GM18873 (cell line): ENCODE data around the gene BNC2.
"Not testable (repeated sequence)": the region's sequence is repeated elsewhere in the genome, so short reads cannot be mapped to it uniquely, and the experiment has no call there.

Experiments
- ATAC-seq: cut with Tn5 transposase; IDR thresholded peaks from one replicate; pipeline ENCODE4 v1.9.1; 2021; ENCODE audit warnings: mild to moderate bottlenecking, moderate library complexity, moderate number of reproducible peaks; ENCODE audit not compliant: unreplicated experiment, low FRiP score

BNC2 gene

GRCh38 chr9:16521868-16522411, 348.5 kb downstream of the BNC2 start:
- ATAC-seq, result no peak

- no peak for ATAC-seq
Observed at GRCh38 chr9:16519001-16519400, 351.5 kb downstream of the BNC2 start.

- no peak for ATAC-seq
Observed at GRCh38 chr9:16516891-16517290, 353.6 kb downstream of the BNC2 start.

- no peak for ATAC-seq
Observed at GRCh38 chr9:16515879-16516301, 354.6 kb downstream of the BNC2 start.

- no peak for ATAC-seq
Observed at GRCh38 chr9:16515207-16515606, 355.3 kb downstream of the BNC2 start.

GRCh38 chr9:16514131-16514530, 356.3 kb downstream of the BNC2 start:
- ATAC-seq, result no peak

- no peak for ATAC-seq
Observed at GRCh38 chr9:16512281-16512680, 358.2 kb downstream of the BNC2 start.

GRCh38 chr9:16510482-16510881, 360.0 kb downstream of the BNC2 start:
- no peak for ATAC-seq

- no peak for ATAC-seq
Observed at GRCh38 chr9:16509997-16510396, 360.5 kb downstream of the BNC2 start.

- no peak for ATAC-seq
Observed at GRCh38 chr9:16505199-16505598, 365.3 kb downstream of the BNC2 start.

- no peak for ATAC-seq
Observed at GRCh38 chr9:16501726-16502125, 368.7 kb downstream of the BNC2 start.

- ATAC-seq, result no peak
Observed at GRCh38 chr9:16501141-16501540, 369.3 kb downstream of the BNC2 start.

GRCh38 chr9:16500386-16500785, 370.1 kb downstream of the BNC2 start:
- ATAC-seq, result no peak

- no peak for ATAC-seq
Observed at GRCh38 chr9:16499892-16500291, 370.6 kb downstream of the BNC2 start.

GRCh38 chr9:16496908-16497307, 373.6 kb downstream of the BNC2 start:
- no peak for ATAC-seq

- ATAC-seq, result no peak
Observed at GRCh38 chr9:16487915-16488314, 382.6 kb downstream of the BNC2 start.

GRCh38 chr9:16485575-16486321, 384.7 kb downstream of the BNC2 start:
- ATAC-seq, result no peak

GRCh38 chr9:16485160-16485559, 385.3 kb downstream of the BNC2 start:
- ATAC-seq, result no peak

- no peak for ATAC-seq
Observed at GRCh38 chr9:16484744-16485143, 385.7 kb downstream of the BNC2 start.

GRCh38 chr9:16484180-16484579, 386.3 kb downstream of the BNC2 start:
- ATAC-seq, result no peak

GRCh38 chr9:16482764-16483163, 387.7 kb downstream of the BNC2 start:
- no peak for ATAC-seq

- not testable (repeated sequence) for ATAC-seq
Observed at GRCh38 chr9:16480584-16480983, 389.9 kb downstream of the BNC2 start.
